Liver (tissue), 3 donors: ENCODE measurements around the gene CAPN1.

ENCODE experiments used
- CTCF ChIP-seq: fragments of 150-350 bp; IDR thresholded peaks from 2 replicates; pipeline ENCODE4 v1.5.1; 2017; ENCODE audit warnings: improper control_type of control experiment, low read depth, low read length; ENCODE audit not compliant: missing input control
- EGR1 ChIP-seq, 2 donors: IDR thresholded peaks; 2 replicates each; pipeline ENCODE4 v1.6.1; 2016 to 2018; ENCODE audit warnings: antibody characterized with exemption in 2 of 2, low read depth in 2 of 2
- JUND ChIP-seq, 2 donors: IDR thresholded peaks; 2 replicates each; pipeline ENCODE4 v1.6.1; 2016; ENCODE audit warnings: antibody characterized with exemption in 2 of 2
- donor health status: healthy.
- donor health status: healthy.

GRCh38 chr11:65166893-65167292, 14.8 kb upstream of the CAPN1 start:
- no peak for TF ChIP-seq EGR1 (IDR thresholded peaks at IDR 0.05; ENCODE audit: low read depth in 2 of 2)
- no peak for TF ChIP-seq CTCF
- TF ChIP-seq JUND (IDR thresholded peaks at IDR 0.05) = no peak
